ENCODE measurements around the gene NUB1.

DNA sequence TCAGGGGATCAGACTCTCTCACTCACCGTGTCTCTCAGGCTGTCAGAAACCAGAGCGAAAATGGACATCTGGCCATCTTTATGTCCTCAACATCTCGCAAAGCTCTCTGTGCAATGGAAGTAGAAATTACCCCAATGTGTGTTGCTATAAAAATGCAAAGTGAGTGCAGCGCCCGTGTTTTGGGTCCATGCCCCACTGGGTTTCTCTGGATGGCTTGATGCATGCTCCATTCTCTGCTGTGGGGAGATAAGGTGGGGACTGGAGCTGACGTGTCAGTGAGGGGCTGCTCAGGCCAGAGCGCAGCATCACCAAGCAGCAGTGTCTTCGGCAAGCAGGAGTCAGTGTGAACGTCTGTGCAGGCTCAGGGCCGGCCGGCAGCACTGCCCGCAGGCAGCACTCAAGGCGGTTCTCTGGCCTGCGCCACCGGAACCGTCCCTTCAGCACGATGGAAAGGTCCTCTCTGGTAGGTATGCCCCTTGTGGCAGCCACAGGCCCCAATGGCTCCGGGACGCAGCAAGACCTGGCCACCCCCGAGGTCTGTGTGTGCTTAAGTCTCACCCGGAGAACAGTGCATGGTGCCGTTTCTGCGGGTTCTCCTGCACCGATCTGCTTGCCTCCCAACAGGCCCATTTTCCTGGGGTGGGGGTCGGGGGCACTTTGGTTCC, 38.1 kb downstream of the NUB1 start:
- TF ChIP-seq, protein P1, sequence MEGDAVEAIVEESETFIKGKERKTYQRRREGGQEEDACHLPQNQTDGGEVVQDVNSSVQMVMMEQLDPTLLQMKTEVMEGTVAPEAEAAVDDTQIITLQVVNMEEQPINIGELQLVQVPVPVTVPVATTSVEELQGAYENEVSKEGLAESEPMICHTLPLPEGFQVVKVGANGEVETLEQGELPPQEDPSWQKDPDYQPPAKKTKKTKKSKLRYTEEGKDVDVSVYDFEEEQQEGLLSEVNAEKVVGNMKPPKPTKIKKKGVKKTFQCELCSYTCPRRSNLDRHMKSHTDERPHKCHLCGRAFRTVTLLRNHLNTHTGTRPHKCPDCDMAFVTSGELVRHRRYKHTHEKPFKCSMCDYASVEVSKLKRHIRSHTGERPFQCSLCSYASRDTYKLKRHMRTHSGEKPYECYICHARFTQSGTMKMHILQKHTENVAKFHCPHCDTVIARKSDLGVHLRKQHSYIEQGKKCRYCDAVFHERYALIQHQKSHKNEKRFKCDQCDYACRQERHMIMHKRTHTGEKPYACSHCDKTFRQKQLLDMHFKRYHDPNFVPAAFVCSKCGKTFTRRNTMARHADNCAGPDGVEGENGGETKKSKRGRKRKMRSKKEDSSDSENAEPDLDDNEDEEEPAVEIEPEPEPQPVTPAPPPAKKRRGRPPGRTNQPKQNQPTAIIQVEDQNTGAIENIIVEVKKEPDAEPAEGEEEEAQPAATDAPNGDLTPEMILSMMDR (conservative IDR thresholded peaks at IDR 0.05 in 1 of 2, IDR thresholded peaks at IDR 0.05 in 1 of 2; ENCODE audit: extremely low read depth in 1 of 2, insufficient read depth in 1 of 2, low read depth in 1 of 2, low read length in 2 of 2): no peak
- TF ChIP-seq EZH2 (IDR thresholded peaks at IDR 0.05; ENCODE audit: borderline replicate concordance, low read length): no peak
